ENCODE data around the gene PLS1.
A peak's percentile ranks its signal among the peaks of the same experiment; 100 is the strongest.
"Not testable (repeated sequence)": the region's sequence is repeated elsewhere in the genome, so short reads cannot be mapped to it uniquely, and the experiment has no call there.

Gene PLS1

GRCh38 chr3:142706321-142707127, 110.3 kb downstream of the PLS1 start:
- DNase-seq: no peak

GRCh38 chr3:142709207-142709606, 113.0 kb downstream of the PLS1 start:
- no peak for DNase-seq

- not testable (repeated sequence) for DNase-seq
Measured at GRCh38 chr3:142714882-142715281, 118.7 kb downstream of the PLS1 start.

GRCh38 chr3:142716102-142716501, 119.9 kb downstream of the PLS1 start:
- DNase-seq: no peak

GRCh38 chr3:142723665-142723967, 127.4 kb downstream of the PLS1 start:
- no peak for DNase-seq

- DNase-seq: peak; percentile 65
Measured at GRCh38 chr3:142723968-142724681, 127.9 kb downstream of the PLS1 start, which contains the start of gene TRPC1. Gene TRPC1, plus strand, starts transcription at chr3:142724034. Its CDS starts 526 bp downstream, at chr3:142724560.

GRCh38 chr3:142724682-142725356, 128.6 kb downstream of the PLS1 start:
- DNase-seq: no peak

- no peak for DNase-seq
Measured at GRCh38 chr3:142725357-142725739, 129.2 kb downstream of the PLS1 start.

- DNase-seq: no peak
Measured at GRCh38 chr3:142726017-142726416, 129.8 kb downstream of the PLS1 start.

- no peak for DNase-seq
Measured at GRCh38 chr3:142732066-142732465, 135.9 kb downstream of the PLS1 start.

GRCh38 chr3:142734834-142735233, 138.6 kb downstream of the PLS1 start:
- DNase-seq: no peak

- DNase-seq: no peak
Measured at GRCh38 chr3:142735462-142735861, 139.3 kb downstream of the PLS1 start.

GRCh38 chr3:142738396-142738795, 142.2 kb downstream of the PLS1 start:
- DNase-seq: no peak

GRCh38 chr3:142746646-142747045, 150.5 kb downstream of the PLS1 start:
- DNase-seq: no peak

- DNase-seq: not testable (repeated sequence)
Measured at GRCh38 chr3:142750531-142750930, 154.3 kb downstream of the PLS1 start.

GRCh38 chr3:142752605-142753004, 156.4 kb downstream of the PLS1 start:
- DNase-seq: not testable (repeated sequence)

GRCh38 chr3:142754494-142754893, 158.3 kb downstream of the PLS1 start:
- no peak for DNase-seq

All from NCI-H2227 treated with DMSO at 0.1 percent for 48 hours (cell line).